Mammary epithelial cell (primary cell): ENCODE results near the gene HBD.

Source experiments
- EZH2 ChIP-seq: IDR thresholded peaks from 2 replicates; pipeline ENCODE4 v1.6.1; 2012; ENCODE audit warnings: low read length, inconsistent platforms, borderline replicate concordance
- TF ChIP-seq, protein P1 (sequence below), 2 donors: IDR thresholded peaks in 1 of 2; conservative IDR thresholded peaks in 1 of 2; 2 replicates each; pipeline ENCODE4 v1.5.1; 2011 to 2012; ENCODE audit warnings: inconsistent platforms in 2 of 2, low read length in 2 of 2, mild to moderate bottlenecking in 2 of 2, control low read depth in 1 of 2, low read depth in 1 of 2; ENCODE audit not compliant: insufficient read depth in 1 of 2; ENCODE audit errors: extremely low read depth in 1 of 2

- TF ChIP-seq, protein P1, sequence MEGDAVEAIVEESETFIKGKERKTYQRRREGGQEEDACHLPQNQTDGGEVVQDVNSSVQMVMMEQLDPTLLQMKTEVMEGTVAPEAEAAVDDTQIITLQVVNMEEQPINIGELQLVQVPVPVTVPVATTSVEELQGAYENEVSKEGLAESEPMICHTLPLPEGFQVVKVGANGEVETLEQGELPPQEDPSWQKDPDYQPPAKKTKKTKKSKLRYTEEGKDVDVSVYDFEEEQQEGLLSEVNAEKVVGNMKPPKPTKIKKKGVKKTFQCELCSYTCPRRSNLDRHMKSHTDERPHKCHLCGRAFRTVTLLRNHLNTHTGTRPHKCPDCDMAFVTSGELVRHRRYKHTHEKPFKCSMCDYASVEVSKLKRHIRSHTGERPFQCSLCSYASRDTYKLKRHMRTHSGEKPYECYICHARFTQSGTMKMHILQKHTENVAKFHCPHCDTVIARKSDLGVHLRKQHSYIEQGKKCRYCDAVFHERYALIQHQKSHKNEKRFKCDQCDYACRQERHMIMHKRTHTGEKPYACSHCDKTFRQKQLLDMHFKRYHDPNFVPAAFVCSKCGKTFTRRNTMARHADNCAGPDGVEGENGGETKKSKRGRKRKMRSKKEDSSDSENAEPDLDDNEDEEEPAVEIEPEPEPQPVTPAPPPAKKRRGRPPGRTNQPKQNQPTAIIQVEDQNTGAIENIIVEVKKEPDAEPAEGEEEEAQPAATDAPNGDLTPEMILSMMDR (conservative IDR thresholded peaks at IDR 0.05 in 1 of 2, IDR thresholded peaks at IDR 0.05 in 1 of 2; ENCODE audit: extremely low read depth in 1 of 2, insufficient read depth in 1 of 2, low read depth in 1 of 2, low read length in 2 of 2): no peak
- TF ChIP-seq EZH2: no peak
Measured at GRCh38 chr11:5267033-5267563, 32.8 kb upstream of the HBD start.
